Fibroblast of pulmonary artery (primary cell): ENCODE results near the gene PPM1J.

ENCODE experiments used
- DNase-seq: peaks from one replicate; pipeline ENCODE4 v3.0.0-alpha.2; 2010; ENCODE audit warnings: low read depth
- H3K4me3 ChIP-seq: replicated peaks from 2 replicates; pipeline ENCODE4 v1.5.1; 2011; ENCODE audit warnings: low read depth, mild to moderate bottlenecking, control low read depth, low read length, moderate library complexity
- TF ChIP-seq, protein P1 (sequence below): IDR thresholded peaks from 2 replicates; pipeline ENCODE4 v1.5.1; 2011; ENCODE audit warnings: mild to moderate bottlenecking, control low read depth, low read length, inconsistent platforms; ENCODE audit errors: missing control alignments

The PPM1J gene

DNA sequence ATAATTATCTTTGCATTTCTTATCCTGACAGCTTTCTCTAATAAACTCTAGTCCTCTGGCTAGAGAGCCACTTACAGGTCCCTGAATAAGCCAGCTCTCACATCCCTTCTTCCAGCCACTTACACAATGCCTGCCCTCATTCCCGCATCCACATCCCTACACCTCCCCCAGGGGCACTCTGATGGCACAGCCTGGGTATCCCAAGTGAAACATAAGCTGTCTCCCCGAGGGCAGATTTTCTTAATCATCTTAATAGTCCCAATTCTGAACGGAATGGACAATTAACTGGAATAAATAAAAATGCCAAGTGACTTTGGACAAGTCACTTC is 13.1 kb downstream of the PPM1J start:
- DNase-seq: no peak
- no peak overlapping the region for H3K4me3 ChIP-seq
- TF ChIP-seq, protein P1, sequence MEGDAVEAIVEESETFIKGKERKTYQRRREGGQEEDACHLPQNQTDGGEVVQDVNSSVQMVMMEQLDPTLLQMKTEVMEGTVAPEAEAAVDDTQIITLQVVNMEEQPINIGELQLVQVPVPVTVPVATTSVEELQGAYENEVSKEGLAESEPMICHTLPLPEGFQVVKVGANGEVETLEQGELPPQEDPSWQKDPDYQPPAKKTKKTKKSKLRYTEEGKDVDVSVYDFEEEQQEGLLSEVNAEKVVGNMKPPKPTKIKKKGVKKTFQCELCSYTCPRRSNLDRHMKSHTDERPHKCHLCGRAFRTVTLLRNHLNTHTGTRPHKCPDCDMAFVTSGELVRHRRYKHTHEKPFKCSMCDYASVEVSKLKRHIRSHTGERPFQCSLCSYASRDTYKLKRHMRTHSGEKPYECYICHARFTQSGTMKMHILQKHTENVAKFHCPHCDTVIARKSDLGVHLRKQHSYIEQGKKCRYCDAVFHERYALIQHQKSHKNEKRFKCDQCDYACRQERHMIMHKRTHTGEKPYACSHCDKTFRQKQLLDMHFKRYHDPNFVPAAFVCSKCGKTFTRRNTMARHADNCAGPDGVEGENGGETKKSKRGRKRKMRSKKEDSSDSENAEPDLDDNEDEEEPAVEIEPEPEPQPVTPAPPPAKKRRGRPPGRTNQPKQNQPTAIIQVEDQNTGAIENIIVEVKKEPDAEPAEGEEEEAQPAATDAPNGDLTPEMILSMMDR: no peak

DNA sequence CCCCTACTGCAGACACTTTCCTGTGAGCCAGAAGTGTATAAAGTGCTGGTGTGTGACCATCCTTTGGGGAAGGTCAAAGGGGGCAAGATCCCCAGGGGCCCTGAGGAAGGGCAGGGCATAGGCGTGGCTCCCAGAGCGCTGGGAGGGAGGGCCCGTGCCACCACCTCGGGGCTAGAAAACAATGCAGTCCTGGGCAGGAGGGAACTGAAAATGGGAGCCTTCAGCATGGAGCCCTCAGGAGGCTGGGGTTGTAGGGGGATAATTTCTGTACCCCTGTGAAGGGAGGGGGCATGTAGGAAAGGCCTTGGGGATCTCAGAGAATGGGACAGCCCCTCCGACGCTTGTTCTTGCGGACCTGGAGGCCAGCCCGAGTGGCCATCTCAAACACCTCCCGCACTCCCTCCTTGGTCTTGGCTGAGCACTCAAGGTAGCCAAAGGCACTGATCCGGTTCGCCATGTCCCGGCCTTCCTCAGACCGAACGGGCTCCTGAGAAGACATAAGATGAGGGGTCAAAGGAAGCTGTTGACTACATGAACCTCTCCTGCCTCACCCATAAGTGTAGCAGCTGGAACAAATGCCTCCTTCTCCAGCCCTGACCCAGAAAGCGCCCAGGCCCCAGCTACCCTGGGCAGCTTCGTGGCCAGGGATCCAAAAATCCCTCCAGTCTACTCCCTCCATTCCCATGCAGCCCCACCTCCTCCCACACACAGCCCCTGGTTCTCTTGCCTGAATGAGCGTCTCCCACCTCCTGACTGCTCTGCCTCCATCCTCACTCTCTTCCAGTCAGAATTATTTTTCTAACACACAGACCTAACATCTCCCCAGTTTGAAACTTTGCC is 13.7 kb downstream of the PPM1J start:
- TF ChIP-seq, protein P1: no peak
- H3K4me3 ChIP-seq: no peak overlapping the region
- no peak for DNase-seq

- TF ChIP-seq, protein P1: no peak
- H3K4me3 ChIP-seq: no peak overlapping the region
- peak; percentile 98 for DNase-seq
These were observed 14.6 kb downstream of the PPM1J start for GRCh38 chr1:112700290-112701226.

GRCh38 chr1:112699425-112700144 is 15.5 kb downstream of the PPM1J start:
- no peak overlapping the region for H3K4me3 ChIP-seq
- DNase-seq: no peak
- TF ChIP-seq, protein P1: no peak

DNA sequence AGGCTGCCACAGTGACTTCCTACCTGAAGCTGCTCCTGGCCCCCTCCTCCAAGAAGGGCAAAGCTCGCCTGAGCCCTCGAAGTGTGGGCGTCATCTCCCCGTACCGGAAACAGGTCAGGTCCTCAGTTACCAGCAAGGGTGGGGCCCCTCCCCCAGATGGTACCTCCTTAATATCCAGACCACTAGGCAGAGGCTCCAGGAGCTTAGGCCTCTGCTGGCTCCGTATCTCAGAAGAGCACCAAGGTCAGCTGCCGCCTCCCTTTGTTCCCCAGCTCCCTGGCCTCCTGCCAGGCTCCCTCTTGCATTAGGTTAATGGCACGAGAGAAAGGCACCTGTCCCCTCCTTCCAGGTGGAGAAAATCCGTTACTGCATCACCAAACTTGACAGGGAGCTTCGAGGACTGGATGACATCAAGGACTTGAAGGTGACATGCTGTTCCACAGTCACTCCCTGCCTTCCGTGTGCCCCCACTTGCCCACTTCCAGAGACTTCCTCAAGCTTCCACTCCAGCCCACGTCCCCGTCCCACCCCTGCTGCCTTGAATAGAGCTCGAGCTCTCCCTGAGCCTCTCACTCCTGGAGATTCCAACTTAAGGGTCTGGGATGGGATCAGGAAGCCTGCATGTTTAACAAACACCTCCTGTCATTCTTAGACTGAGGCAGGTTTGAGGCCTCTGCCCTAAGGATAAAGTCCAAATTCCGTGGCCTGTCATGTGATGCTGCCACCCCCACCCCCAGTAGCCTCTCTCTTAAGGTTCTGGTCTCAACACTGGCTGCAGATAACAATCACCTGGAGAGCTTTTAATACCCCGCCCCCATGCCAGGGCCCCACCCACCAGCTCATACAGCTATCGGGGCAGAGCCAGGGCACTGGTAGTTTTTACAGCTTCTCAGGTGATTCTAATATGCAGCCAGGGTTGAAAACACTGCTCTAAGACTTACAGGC is 16.5 kb downstream of the PPM1J start:
- DNase-seq: no peak
- TF ChIP-seq, protein P1: no peak

DNA sequence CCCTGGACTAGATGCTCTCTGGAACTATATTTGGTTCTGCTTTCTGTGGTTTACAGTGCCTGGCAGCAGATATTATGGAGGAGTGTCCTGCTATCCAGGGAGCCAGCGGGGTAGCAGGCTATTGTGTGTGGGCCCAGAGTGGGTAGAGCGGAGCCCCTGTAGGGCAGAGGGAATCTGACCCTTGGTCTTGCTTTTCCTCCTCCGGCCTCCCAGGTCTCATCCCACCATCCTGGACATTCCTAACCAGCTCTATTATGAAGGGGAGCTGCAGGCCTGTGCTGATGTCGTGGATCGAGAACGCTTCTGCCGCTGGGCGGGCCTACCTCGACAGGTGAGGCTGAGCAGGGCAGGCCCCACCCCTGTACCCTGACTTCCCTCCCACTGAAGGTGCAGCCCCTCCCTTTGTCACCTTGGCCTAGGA is 17.3 kb downstream of the PPM1J start:
- no peak overlapping the region for H3K4me3 ChIP-seq
- no peak for DNase-seq
- TF ChIP-seq, protein P1: no peak

More for the DNA sequence above, 16.5 kb downstream of the PPM1J start:
- no peak overlapping the region for H3K4me3 ChIP-seq
